HEK293 (cell line): ENCODE data around the gene NAALADL2.

ENCODE experiments used
- CTCF ChIA-PET: fragments of 350-600 bp; formaldehyde crosslinking; extraction: SDS; loops from one replicate; lab custom pipeline; 2021; ENCODE audit warnings: antibody characterized with exemption; lab: Yijun Ruan, JAX
- POLR2A ChIA-PET: fragments of 300-600 bp; formaldehyde crosslinking; extraction: SDS; loops from one replicate; lab custom pipeline; 2020; ENCODE audit warnings: antibody characterized with exemption, inconsistent platforms; lab: Yijun Ruan, JAX
- H3K27ac ChIP-seq: fragments of 200-500 bp; sonication (Bioruptor generic); 2 replicates; pipeline ENCODE4 v1.5.1; 2014; ENCODE audit warnings: low read depth, low read length, control low read depth, inconsistent platforms; ENCODE audit errors: extremely low read depth
- H3K36me3 ChIP-seq, 2 experiments: fragments of 200-500 bp in 1 of 2; sonication (Bioruptor generic) in 1 of 2; 1 replicate in 1 of 2; 2 replicates in 1 of 2; pipeline ENCODE4 v1.5.1; 2014 to 2017; ENCODE audit warnings: inconsistent platforms in 2 of 2, low read length in 2 of 2; ENCODE audit not compliant: control insufficient read depth in 2 of 2, insufficient read depth in 1 of 2
- H3K4me1 ChIP-seq: fragments of 200-500 bp; sonication (Bioruptor generic); 2 replicates; pipeline ENCODE4 v1.5.1; 2014; ENCODE audit warnings: mild to moderate bottlenecking, low read length, inconsistent platforms; ENCODE audit not compliant: control insufficient read depth, insufficient read depth
- H3K4me3 ChIP-seq: 2 replicates; pipeline ENCODE4 v1.5.1; 2011; ENCODE audit warnings: low read depth, mild to moderate bottlenecking, control low read depth, low read length, moderate library complexity
- H3K9me3 ChIP-seq: fragments of 200-500 bp; sonication (Bioruptor generic); 2 replicates; pipeline ENCODE4 v1.5.1; 2014; ENCODE audit warnings: low read depth, low read length, inconsistent platforms; ENCODE audit not compliant: control insufficient read depth, insufficient read depth
- KLF9 ChIP-seq: fragments of 450-650 bp; formaldehyde crosslinking; IDR thresholded peaks from 2 replicates; pipeline ENCODE4 v1.5.1; 2016; ENCODE audit warnings: missing biosample characterization, missing genetic modification characterization, low read depth
- PRDM1 ChIP-seq: fragments of 450-650 bp; formaldehyde crosslinking; IDR thresholded peaks from 2 replicates; pipeline ENCODE4; 2016; ENCODE audit warnings: missing biosample characterization, missing genetic modification characterization
- RBAK ChIP-seq: fragments of 450-650 bp; formaldehyde crosslinking; IDR thresholded peaks from 2 replicates; pipeline ENCODE4 v1.5.1; 2016; ENCODE audit warnings: missing biosample characterization, missing genetic modification characterization
- REST ChIP-seq: fragments of 450-650 bp; formaldehyde crosslinking; IDR thresholded peaks from 2 replicates; pipeline ENCODE4 v1.5.1; 2016; ENCODE audit warnings: missing biosample characterization, missing genetic modification characterization
- SCRT2 ChIP-seq: fragments of 450-650 bp; formaldehyde crosslinking; IDR thresholded peaks from 2 replicates; pipeline ENCODE4 v1.5.1; 2016; ENCODE audit warnings: missing biosample characterization, missing genetic modification characterization
- SP2 ChIP-seq: fragments of 450-650 bp; formaldehyde crosslinking; IDR thresholded peaks from 2 replicates; pipeline ENCODE4 v1.5.1; 2016; ENCODE audit warnings: missing biosample characterization, missing genetic modification characterization
- TCF7L2 ChIP-seq: IDR thresholded peaks from 2 replicates; pipeline ENCODE4 v1.6.1; 2011; ENCODE audit warnings: low read depth, mild to moderate bottlenecking, inconsistent platforms, low read length, moderate library complexity, borderline replicate concordance
- ZBTB26 ChIP-seq: fragments of 450-650 bp; formaldehyde crosslinking; optimal IDR thresholded peaks from 2 replicates; pipeline ENCODE3; 2016; ENCODE audit warnings: missing biosample characterization, mild to moderate bottlenecking, missing genetic modification characterization
- ZBTB44 ChIP-seq: fragments of 450-650 bp; IDR thresholded peaks from 2 replicates; pipeline ENCODE4 v1.5.1; 2018; ENCODE audit warnings: missing biosample characterization, mild to moderate bottlenecking, missing genetic modification characterization
- ZNF114 ChIP-seq: fragments of 450-650 bp; formaldehyde crosslinking; IDR thresholded peaks from 2 replicates; pipeline ENCODE4 v1.5.0; 2017; ENCODE audit warnings: missing biosample characterization, missing genetic modification characterization
- ZNF18 ChIP-seq: fragments of 450-650 bp; formaldehyde crosslinking; IDR thresholded peaks from 2 replicates; pipeline ENCODE4 v1.5.1; 2016; ENCODE audit warnings: missing biosample characterization, missing genetic modification characterization
- ZNF211 ChIP-seq: fragments of 450-650 bp; formaldehyde crosslinking; IDR thresholded peaks from 2 replicates; pipeline ENCODE4 v1.5.1; 2016; ENCODE audit warnings: low read depth, missing biosample characterization, missing genetic modification characterization
- ZNF37A ChIP-seq: fragments of 450-650 bp; IDR thresholded peaks from 2 replicates; pipeline ENCODE4 v1.5.1; 2018; ENCODE audit warnings: missing biosample characterization, missing genetic modification characterization
- ZNF391 ChIP-seq: fragments of 450-650 bp; formaldehyde crosslinking; IDR thresholded peaks from 2 replicates; pipeline ENCODE4 v1.5.1; 2016; ENCODE audit warnings: low read depth, missing biosample characterization, missing genetic modification characterization, borderline replicate concordance
- ZNF398 ChIP-seq: fragments of 450-650 bp; formaldehyde crosslinking; IDR thresholded peaks from 2 replicates; pipeline ENCODE4 v1.5.1; 2017; ENCODE audit warnings: missing biosample characterization, missing genetic modification characterization
- ZNF501 ChIP-seq: fragments of 450-650 bp; formaldehyde crosslinking; IDR thresholded peaks from 2 replicates; pipeline ENCODE4 v1.5.1; 2016; ENCODE audit warnings: missing biosample characterization, missing genetic modification characterization
- ZNF510 ChIP-seq: fragments of 450-650 bp; formaldehyde crosslinking; IDR thresholded peaks from 2 replicates; pipeline ENCODE4 v1.5.1; 2018; ENCODE audit warnings: mild to moderate bottlenecking, missing genetic modification characterization, missing biosample characterization; ENCODE audit not compliant: insufficient replicate concordance
- ZNF544 ChIP-seq: fragments of 450-650 bp; formaldehyde crosslinking; IDR thresholded peaks from 2 replicates; pipeline ENCODE4 v1.5.0; 2017; ENCODE audit warnings: missing biosample characterization, missing genetic modification characterization
- ZNF560 ChIP-seq: fragments of 450-650 bp; formaldehyde crosslinking; IDR thresholded peaks from 2 replicates; pipeline ENCODE4 v1.5.1; 2017; ENCODE audit warnings: missing biosample characterization, missing genetic modification characterization, borderline replicate concordance
- ZNF664 ChIP-seq: fragments of 450-650 bp; formaldehyde crosslinking; IDR thresholded peaks from 2 replicates; pipeline ENCODE4 v1.5.1; 2016; ENCODE audit warnings: missing biosample characterization, missing genetic modification characterization
- ZNF837 ChIP-seq: fragments of 450-650 bp; formaldehyde crosslinking; IDR thresholded peaks from 2 replicates; pipeline ENCODE4 v1.5.1; 2016; ENCODE audit warnings: missing biosample characterization, missing genetic modification characterization
- ZSCAN30 ChIP-seq: fragments of 450-650 bp; IDR thresholded peaks from 2 replicates; pipeline ENCODE4 v1.5.1; 2018; ENCODE audit warnings: missing biosample characterization, mild to moderate bottlenecking, missing genetic modification characterization, moderate library complexity

NAALADL2 gene

GRCh38 chr3:175763948-175764347, 904.8 kb downstream of the NAALADL2 start:
- no peaks in the 10 kb centered on the region for H3K36me3 ChIP-seq
- H3K9me3 ChIP-seq: no peaks in the 10 kb centered on the region
- CTCF ChIA-PET: no interaction called here
- H3K4me3 ChIP-seq: no peak overlapping the region
- no peak overlapping the region for H3K27ac ChIP-seq
- POLR2A ChIA-PET: no interaction called here
- H3K4me1 ChIP-seq: no peaks in the 10 kb centered on the region
- TF ChIP-seq ZNF114 (tag by site-specific recombination): no peak
- no peak for TF ChIP-seq ZNF398 (tag by site-specific recombination)
- no peak for TF ChIP-seq ZSCAN30 (tag by site-specific recombination)
- TF ChIP-seq RBAK (tag by site-specific recombination): no peak
- TF ChIP-seq ZNF37A: no peak
- no peak for TF ChIP-seq ZNF501 (tag by site-specific recombination)
- TF ChIP-seq ZNF211 (tag by site-specific recombination): no peak
- no peak for TF ChIP-seq KLF9 (tag by site-specific recombination)
- TF ChIP-seq ZNF544 (tag by site-specific recombination): no peak
- no peak for TF ChIP-seq ZBTB26 (tag by site-specific recombination)
- TF ChIP-seq TCF7L2: no peak
- no peak for TF ChIP-seq SP2 (tag by site-specific recombination)
- TF ChIP-seq ZNF18 (tag by site-specific recombination): no peak
- no peak for TF ChIP-seq SCRT2 (tag by site-specific recombination)
- TF ChIP-seq ZNF837 (tag by site-specific recombination): no peak
- TF ChIP-seq ZNF664 (tag by site-specific recombination): no peak

- TF ChIP-seq RBAK (tag by site-specific recombination) (no peak), ZNF510 (tag by site-specific recombination) (no peak), REST (tag by site-specific recombination) (no peak), ZBTB44 (tag by site-specific recombination) (no peak), PRDM1 (tag by site-specific recombination) (no peak), ZNF114 (tag by site-specific recombination) (no peak), ZNF560 (tag by site-specific recombination) (no peak), ZNF391 (tag by site-specific recombination) (no peak)
- TF ChIP-seq, all 188 proteins: peak for 0
- ChIA-PET CTCF (no interaction called here), POLR2A (no interaction called here)
- no peak overlapping the region for H3K27ac ChIP-seq
- no peak overlapping the region for H3K4me3 ChIP-seq
- no peaks in the 10 kb centered on the region for H3K4me1 ChIP-seq
- H3K36me3 ChIP-seq: no peaks in the 10 kb centered on the region
- H3K9me3 ChIP-seq: no peaks in the 10 kb centered on the region
Observed at GRCh38 chr3:175764722-175765121, 905.6 kb downstream of the NAALADL2 start.
